Duodenal mucosa (tissue), 2 donors: ENCODE data around the gene CEPT1.

Experiments used
- H3K27ac ChIP-seq: one replicate; pipeline ENCODE4 v1.7.0; 2013; ENCODE audit warnings: low read depth, low read length
- H3K27me3 ChIP-seq, 2 donors: one replicate each; pipeline ENCODE4 v1.7.0; 2013; ENCODE audit warnings: low read length in 2 of 2, control low read depth in 1 of 2; ENCODE audit not compliant: insufficient read depth in 2 of 2, control insufficient read depth in 1 of 2
- H3K36me3 ChIP-seq, 2 donors: one replicate each; pipeline ENCODE4 v1.7.0; 2013; ENCODE audit warnings: low read length in 2 of 2, control low read depth in 1 of 2; ENCODE audit not compliant: insufficient read depth in 2 of 2, control insufficient read depth in 1 of 2
- H3K4me1 ChIP-seq, 2 donors: one replicate each; pipeline ENCODE4 v1.7.0; 2013; ENCODE audit warnings: low read length in 2 of 2, control low read depth in 1 of 2; ENCODE audit not compliant: insufficient read depth in 2 of 2, control insufficient read depth in 1 of 2
- H3K4me3 ChIP-seq, 2 donors: one replicate each; pipeline ENCODE4 v1.7.0; 2013; ENCODE audit warnings: low read length in 2 of 2, low read depth in 1 of 2
- H3K9ac ChIP-seq, 2 donors: one replicate each; pipeline ENCODE4 v1.7.0; 2013; ENCODE audit warnings: low read length in 2 of 2, low read depth in 1 of 2
- H3K9me3 ChIP-seq, 2 donors: one replicate each; pipeline ENCODE4 v1.7.0; 2013; ENCODE audit warnings: low read length in 2 of 2, control low read depth in 1 of 2; ENCODE audit not compliant: control insufficient read depth in 1 of 2

Gene CEPT1

DNA sequence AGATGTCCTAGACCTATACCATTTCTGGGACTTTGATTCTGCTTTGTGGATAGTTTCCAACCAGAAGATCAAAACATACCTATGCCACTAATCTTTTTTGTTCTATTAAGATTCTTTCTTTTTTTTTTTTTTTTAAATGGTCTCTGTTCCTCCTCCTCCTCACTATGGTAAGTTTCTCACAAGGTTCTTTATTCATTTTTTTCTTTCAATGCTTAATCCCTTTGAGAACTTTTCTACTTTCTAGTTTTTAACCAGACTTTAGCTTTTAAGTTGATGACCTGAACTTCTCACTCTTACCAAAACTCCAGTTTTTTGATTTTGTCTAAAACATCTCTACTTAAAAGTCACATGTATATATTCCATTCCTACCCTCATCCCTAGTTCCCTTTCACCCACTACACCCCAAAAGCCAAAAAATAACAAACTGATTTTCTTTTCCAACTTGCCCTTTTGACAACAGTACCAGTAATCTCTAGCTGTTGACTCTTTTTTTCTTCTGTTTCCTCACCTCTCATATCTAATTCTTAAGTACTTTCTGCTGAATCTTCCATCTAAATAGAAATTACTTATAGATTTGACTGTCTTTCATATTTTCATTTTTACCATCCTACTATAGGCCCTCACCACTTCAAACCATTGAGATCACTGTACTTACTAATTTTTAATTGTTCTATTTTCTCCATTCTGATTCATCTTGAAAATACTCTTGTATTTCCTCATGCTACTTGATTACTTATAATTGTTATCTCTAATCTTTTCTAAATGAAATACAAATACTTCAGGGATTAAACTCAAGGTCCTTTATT lies 6.1 kb downstream of the CEPT1 start:
- peaks cover 5 to 17% of the 10 kb centered on the region in 2 donors for H3K36me3 ChIP-seq
- H3K9ac ChIP-seq = no peak overlapping the region
- no peak overlapping the region for H3K4me3 ChIP-seq
- no peaks in the 10 kb centered on the region for H3K9me3 ChIP-seq
- H3K27ac ChIP-seq = no peak overlapping the region
- H3K27me3 ChIP-seq = no peaks in the 10 kb centered on the region
- peaks cover 19 to 36% of the 10 kb centered on the region in 2 donors for H3K4me1 ChIP-seq

DNA sequence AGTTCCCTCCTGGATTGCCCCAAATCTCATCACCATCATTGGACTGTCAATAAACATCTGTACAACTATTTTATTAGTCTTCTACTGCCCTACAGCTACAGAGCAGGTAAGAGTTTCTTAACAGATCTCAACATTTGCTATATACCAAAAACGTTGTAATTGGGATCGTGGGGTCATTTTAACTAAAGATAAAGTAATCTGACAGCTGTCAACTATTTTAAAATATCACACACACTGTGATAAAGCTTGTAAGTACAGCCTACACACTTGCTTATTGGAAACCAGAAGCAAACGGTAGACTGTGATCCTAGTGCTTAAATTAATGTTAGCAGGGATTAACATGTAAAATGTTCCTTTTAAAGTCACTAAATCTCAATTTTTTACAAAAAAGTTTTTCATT lies 7.9 kb downstream of the CEPT1 start:
- Histone ChIP-seq H3K4me3 (no peak overlapping the region), H3K9ac (no peak overlapping the region), H3K36me3 (peaks cover 5 to 26% of the 10 kb centered on the region in 2 donors), H3K4me1 (peaks cover 2 to 23% of the 10 kb centered on the region in 2 donors), H3K27me3 (no peaks in the 10 kb centered on the region), H3K27ac (no peak overlapping the region), H3K9me3 (no peaks in the 10 kb centered on the region)

DNA sequence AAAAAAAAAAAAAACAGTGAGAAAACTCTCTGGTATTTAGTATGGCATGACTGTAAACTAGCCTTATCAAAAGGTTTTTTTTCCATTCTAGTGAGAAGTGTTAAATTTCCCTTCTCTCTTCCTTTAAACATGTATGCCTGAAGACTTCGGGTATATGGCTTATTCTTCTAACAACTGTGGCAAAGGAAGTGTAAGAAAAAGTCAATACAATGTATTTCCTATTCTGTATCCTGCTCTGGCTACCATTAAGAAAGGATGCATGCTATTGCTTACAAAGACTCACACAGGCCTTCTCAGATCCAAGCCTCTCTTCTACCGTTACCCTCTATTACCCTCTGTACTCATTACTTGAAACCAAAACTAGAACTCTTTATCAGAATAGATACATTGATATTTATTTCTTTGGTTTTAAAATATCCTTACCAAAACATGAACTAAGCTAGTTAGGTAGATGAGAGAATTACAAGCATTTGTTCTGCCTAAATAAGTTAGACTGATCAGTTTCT lies 8.4 kb downstream of the CEPT1 start:
- peaks cover 0 to 20% of the 10 kb centered on the region in 2 donors for H3K4me1 ChIP-seq

DNA sequence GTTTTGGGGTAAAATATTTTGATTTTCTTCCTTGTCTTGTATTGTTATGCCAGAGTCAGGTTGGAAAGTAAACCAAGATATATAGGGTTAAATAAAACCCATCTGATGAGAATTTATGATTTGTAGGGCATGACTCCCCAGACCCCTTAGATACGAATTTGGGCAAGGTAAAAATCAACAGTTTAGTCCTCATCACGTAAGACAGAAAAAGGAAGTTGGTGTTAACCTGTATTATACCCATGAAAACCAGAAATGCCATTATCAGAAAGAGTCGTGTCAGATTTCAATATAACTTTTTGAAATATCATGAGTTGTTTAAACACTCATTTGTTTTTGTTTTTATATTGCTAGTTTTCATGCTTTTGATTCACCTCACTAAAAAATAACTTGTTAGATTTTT lies 11.8 kb downstream of the CEPT1 start:
- H3K9ac ChIP-seq = no peak overlapping the region
- H3K36me3 ChIP-seq = peaks cover 5 to 41% of the 10 kb centered on the region in 2 donors
- no peak overlapping the region for H3K27ac ChIP-seq
- no peaks in the 10 kb centered on the region for H3K27me3 ChIP-seq
- H3K4me1 ChIP-seq = peaks cover 0 to 1% of the 10 kb centered on the region in 2 donors
- no peak overlapping the region for H3K4me3 ChIP-seq
- H3K9me3 ChIP-seq = no peaks in the 10 kb centered on the region

More for the DNA sequence above, 8.4 kb downstream of the CEPT1 start:
- H3K4me3 ChIP-seq = no peak overlapping the region
- H3K27me3 ChIP-seq = no peaks in the 10 kb centered on the region
- no peak overlapping the region for H3K9ac ChIP-seq
- peaks cover 5 to 31% of the 10 kb centered on the region in 2 donors for H3K36me3 ChIP-seq
- H3K27ac ChIP-seq = no peak overlapping the region
- H3K9me3 ChIP-seq = no peaks in the 10 kb centered on the region

DNA sequence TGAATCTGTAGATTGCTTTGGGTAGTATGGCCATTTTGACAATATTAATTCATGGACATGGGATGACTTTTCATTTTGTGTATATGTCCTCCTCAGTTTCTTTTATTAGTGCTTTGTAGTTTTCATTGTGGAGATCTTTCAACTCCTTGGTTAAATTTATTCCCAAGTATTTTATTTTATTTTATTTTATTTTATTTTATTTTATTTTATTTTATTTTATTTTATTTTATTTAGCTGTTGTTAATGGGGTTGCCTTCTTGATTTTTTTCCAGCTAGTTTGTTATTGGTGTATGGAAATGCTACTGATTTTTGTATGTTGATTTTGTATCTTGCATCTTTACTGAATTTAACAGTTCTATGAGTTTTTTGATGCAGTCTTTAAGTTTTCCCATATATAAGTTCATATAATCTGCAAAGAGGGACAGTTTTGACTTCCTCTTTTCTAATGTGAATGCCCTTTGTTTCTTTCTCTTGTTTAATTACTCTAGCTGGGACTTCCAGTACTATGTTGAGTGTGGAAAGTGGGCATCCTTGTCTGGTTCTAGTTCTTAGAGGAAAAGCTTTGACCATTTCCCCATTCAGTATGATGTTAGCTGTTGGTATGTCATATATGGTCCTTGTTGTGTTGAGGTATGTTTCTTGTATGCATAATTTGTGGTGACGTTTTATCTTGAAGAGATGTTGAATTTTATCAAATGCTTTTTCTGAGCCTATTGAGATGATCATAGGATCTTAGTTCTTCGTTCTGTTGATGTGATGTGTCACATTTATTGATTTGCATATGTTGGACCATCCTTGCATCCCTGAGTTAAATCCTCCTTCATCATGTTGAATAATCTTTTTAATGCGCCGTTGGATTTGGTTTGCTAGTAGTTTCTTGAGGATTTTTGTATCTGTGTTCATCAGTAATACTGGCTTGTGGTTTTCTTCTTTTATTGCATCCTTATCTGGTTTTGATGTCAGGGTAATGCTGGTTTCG lies 14.3 kb downstream of the CEPT1 start:
- Histone ChIP-seq H3K36me3 (peaks cover 0 to 27% of the 10 kb centered on the region in 2 donors), H3K4me1 (no peaks in the 10 kb centered on the region), H3K27me3 (no peaks in the 10 kb centered on the region), H3K9ac (no peak overlapping the region), H3K4me3 (no peak overlapping the region), H3K27ac (no peak overlapping the region), H3K9me3 (no peaks in the 10 kb centered on the region)

DNA sequence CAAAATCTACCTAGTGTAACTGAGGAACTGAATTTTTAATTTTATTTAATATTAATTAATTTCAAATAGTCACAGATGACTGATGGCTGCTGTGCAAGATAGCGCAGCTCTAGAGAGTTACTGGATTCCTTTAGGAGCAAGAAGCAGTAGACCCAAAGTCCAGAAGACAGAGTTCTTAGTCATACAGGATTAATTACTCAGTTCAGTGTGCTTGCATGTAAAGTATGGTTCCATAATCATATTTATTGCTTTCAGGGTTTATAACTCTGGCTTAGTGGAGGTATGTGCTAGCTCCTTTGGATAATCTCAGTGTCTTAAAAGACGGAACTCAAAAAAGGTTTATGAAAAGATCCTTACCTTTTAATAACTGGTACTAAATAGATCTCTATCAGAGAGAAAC lies 17.4 kb downstream of the CEPT1 start:
- H3K4me1 ChIP-seq = peaks cover 6 to 11% of the 10 kb centered on the region in 2 donors
- peaks cover 4 to 22% of the 10 kb centered on the region in 2 donors for H3K36me3 ChIP-seq
- H3K9ac ChIP-seq = no peak overlapping the region
- no peaks in the 10 kb centered on the region for H3K9me3 ChIP-seq
- H3K4me3 ChIP-seq = no peak overlapping the region
- no peak overlapping the region for H3K27ac ChIP-seq
- H3K27me3 ChIP-seq = no peaks in the 10 kb centered on the region

DNA sequence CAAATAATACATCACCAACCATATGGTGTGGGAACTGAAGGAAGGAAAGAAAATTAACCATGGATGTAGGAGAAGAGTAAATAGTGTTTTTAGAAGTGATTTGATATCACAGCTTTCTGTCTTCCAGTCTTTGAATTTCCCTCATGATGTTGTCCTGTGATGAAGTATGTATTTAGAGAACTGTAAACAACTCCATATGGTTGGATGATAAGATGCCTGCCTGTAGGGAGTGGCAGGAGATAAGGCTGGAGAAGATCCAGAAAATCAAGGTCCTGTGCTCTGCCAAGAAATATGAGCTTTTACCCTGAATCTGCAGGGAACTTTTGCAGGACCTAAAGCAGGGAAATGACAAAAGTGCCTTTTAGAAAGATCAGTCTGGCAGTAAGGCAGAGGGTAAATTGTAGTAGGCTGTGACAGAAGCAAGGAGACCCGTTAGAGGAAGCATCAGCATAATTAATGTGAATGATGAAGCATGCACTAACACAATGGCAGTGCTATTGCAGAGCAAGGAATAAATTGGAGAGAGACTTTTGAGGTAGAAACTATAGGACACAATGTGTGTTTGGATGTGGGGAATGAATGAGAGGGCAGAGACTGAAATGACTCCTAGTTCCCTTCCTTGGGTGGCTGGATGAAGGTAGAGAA lies 21.9 kb downstream of the CEPT1 start:
- Histone ChIP-seq H3K27me3 (no peaks in the 10 kb centered on the region), H3K9me3 (no peaks in the 10 kb centered on the region), H3K4me1 (peaks cover 6 to 11% of the 10 kb centered on the region in 2 donors), H3K36me3 (peaks cover 7% of the 10 kb centered on the region in 2 donors), H3K9ac (no peak overlapping the region), H3K27ac (no peak overlapping the region), H3K4me3 (no peak overlapping the region)

DNA sequence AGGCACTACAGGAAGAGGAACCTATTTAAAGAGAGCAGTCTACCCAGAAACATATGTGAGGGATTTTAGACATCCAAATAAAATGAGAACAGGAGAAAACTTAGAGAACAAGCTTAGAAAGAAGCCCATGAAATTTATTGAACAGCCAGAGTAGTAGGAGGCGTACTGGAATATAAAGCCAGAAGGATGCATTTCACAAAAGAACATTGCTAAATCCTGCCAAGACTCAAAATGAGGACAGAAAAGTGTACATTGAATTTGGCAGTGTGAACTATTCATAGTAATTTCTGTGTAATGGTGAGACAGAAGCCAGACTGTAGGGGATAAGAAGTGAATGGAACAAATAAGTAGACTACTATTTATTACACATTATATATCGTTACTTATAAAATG lies 22.5 kb downstream of the CEPT1 start:
- no peak overlapping the region for H3K27ac ChIP-seq
- H3K9me3 ChIP-seq = no peaks in the 10 kb centered on the region
- H3K4me3 ChIP-seq = no peak overlapping the region
- H3K27me3 ChIP-seq = no peaks in the 10 kb centered on the region
- no peak overlapping the region for H3K9ac ChIP-seq
- H3K4me1 ChIP-seq = peaks cover 6 to 11% of the 10 kb centered on the region in 2 donors
- H3K36me3 ChIP-seq = peaks cover 7 to 11% of the 10 kb centered on the region in 2 donors

DNA sequence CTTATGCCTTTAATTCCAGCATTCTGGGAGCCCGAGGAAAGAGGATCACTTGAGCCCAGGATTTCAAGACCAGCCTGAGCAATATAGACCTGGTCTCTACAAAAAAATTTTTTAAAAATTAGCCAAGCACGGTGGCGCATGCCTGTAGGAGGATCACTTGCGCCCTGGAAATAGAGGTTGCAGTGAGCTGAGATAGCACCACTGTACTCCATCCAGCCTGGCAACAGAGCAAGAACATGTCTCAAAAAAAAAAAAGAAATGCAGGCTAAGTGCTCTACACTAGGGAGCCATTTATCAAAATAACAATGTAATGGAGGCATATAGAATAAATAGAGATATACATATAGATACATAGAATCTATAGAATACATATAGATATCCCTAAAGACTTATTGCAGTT lies 23.3 kb downstream of the CEPT1 start:
- no peak overlapping the region for H3K9ac ChIP-seq
- H3K4me3 ChIP-seq = no peak overlapping the region
- H3K9me3 ChIP-seq = no peaks in the 10 kb centered on the region
- no peak overlapping the region for H3K27ac ChIP-seq
- H3K36me3 ChIP-seq = peaks cover 7 to 12% of the 10 kb centered on the region in 2 donors
- peaks cover 6 to 11% of the 10 kb centered on the region in 2 donors for H3K4me1 ChIP-seq
- H3K27me3 ChIP-seq = no peaks in the 10 kb centered on the region
